ENCODE measurements around the gene MCUR1. TPM values are rescaled to one million over a fixed set of nuclear protein-coding genes. Genes with fewer than 3 reads are reported as not detected.

The MCUR1 gene
- total and polyA plus RNA-seq, 9 of the 15 experiments (the other 6 are each of a cell fraction or from before 2014, with no cell fraction given), result 5.1 to 60.2 (median 41.4) TPM

GRCh38 chr6:13814176-13814937, at the start of gene MCUR1 (continued):
- TF ChIP-seq ZBTB12 (CRISPR knock-in tag; IDR thresholded peaks at IDR 0.05) (0 out of 2 replicates have a peak, but pooled peaks have one; percentile 23), ZNF212 (CRISPR knock-in tag; IDR thresholded peaks at IDR 0.05) (no peak), ZNF224 (CRISPR knock-in tag; IDR thresholded peaks at IDR 0.05) (no peak), PRPF4 (IDR thresholded peaks at IDR 0.05; ENCODE audit: insufficient read depth, low read depth, low read length, poor library complexity, severe bottlenecking) (peak; percentile 49), ARID3B (CRISPR knock-in tag; IDR thresholded peaks at IDR 0.05; ENCODE audit: borderline replicate concordance) (no peak), NCOA2 (IDR thresholded peaks at IDR 0.05; ENCODE audit: partially characterized antibody in 2 of 2) (no peak), GABPB2 (CRISPR knock-in tag; conservative IDR thresholded peaks at IDR 0.05) (no peak), RREB1 (CRISPR knock-in tag; IDR thresholded peaks at IDR 0.05) (peak; percentile 92), USF2 (CRISPR knock-in tag; IDR thresholded peaks at IDR 0.05) (peak; percentile 92), SNRNP70 (optimal IDR thresholded peaks at IDR 0.05; ENCODE audit: low read depth, low read length) (no peak), TOE1 (IDR thresholded peaks at IDR 0.05; ENCODE audit: borderline replicate concordance) (peak; percentile 92; the same call in 1 of the 2 replicates), TOE1 (CRISPR knock-in tag; IDR thresholded peaks at IDR 0.05; ENCODE audit: borderline replicate concordance, low read depth) (0 out of 2 replicates have a peak, but pooled peaks have one; percentile 66), SLC30A9 (CRISPR knock-in tag; IDR thresholded peaks at IDR 0.05) (no peak), ZNF253 (CRISPR knock-in tag; conservative IDR thresholded peaks at IDR 0.05) (no peak), RNF2 (IDR thresholded peaks at IDR 0.05) (peak; percentile 11; the same call in 1 of the 2 replicates), PTRF (tag; IDR thresholded peaks at IDR 0.05) (no peak), ZNF140 (CRISPR knock-in tag; IDR thresholded peaks at IDR 0.05) (no peak), ARHGAP35 (IDR thresholded peaks at IDR 0.05; ENCODE audit: partially characterized antibody) (no peak), PHB (CRISPR knock-in tag; IDR thresholded peaks at IDR 0.05) (no peak)

All from K562 (cell line).